H1 (cell line): ENCODE measurements around the gene VAPB. TPM values are rescaled to one million over a fixed set of nuclear protein-coding genes. Genes with fewer than 3 reads are reported as not detected.

Source experiments
- HDAC2 ChIP-seq, 2 experiments: fragments of 300-600 bp in 1 of 2; sonication (generic) in 1 of 2; IDR thresholded peaks; 2 replicates each; pipeline ENCODE4 v1.6.1; 2011 to 2012; ENCODE audit warnings: low read depth in 2 of 2, low read length in 2 of 2, mild to moderate bottlenecking in 2 of 2, moderate library complexity in 2 of 2, borderline replicate concordance in 1 of 2, inconsistent platforms in 1 of 2
- KDM1A ChIP-seq: fragments of 200-600, 300-600 bp; sonication (generic); IDR thresholded peaks from 2 replicates; pipeline ENCODE4 v1.7.1; 2016; ENCODE audit warnings: mild to moderate bottlenecking, low read length, borderline replicate concordance
- RNF2 ChIP-seq: fragments of 200-900, 300-1000 bp; sonication (generic); IDR thresholded peaks from 2 replicates; pipeline ENCODE4 v1.7.1; 2016; ENCODE audit warnings: borderline replicate concordance, low read depth, mild to moderate bottlenecking, antibody characterized with exemption, low read length; ENCODE audit not compliant: poor library complexity, severe bottlenecking; ENCODE audit errors: missing control alignments
- TBP ChIP-seq: IDR thresholded peaks from 2 replicates; pipeline ENCODE4 v1.6.1; 2011; ENCODE audit warnings: low read depth, low read length, improper control_type of control experiment
- TEAD4 ChIP-seq: IDR thresholded peaks from 2 replicates; pipeline ENCODE4 v1.6.1; 2012; ENCODE audit warnings: low read depth, low read length, inconsistent platforms, mixed read lengths
- YY1 ChIP-seq: IDR thresholded peaks from 2 replicates; pipeline ENCODE4 v1.6.1; 2011; ENCODE audit warnings: low read depth, mild to moderate bottlenecking, low read length
- polyA plus RNA-seq, 7 experiments: library from polyadenylated mRNA; depleted of rRNA in 3 of 7; stranded (reverse) in 5 of 7; unstranded in 2 of 7; fragments of >200 nt in 5 of 7; fragments of 200-250 nt in 2 of 7; gene quantifications; 1 replicate in 5 of 7; 2 replicates in 1 of 7; 4 replicates in 1 of 7; pipeline versions ENCODE4 v1.2.1 to v1.2.3, GENCODE V29; 2011 to 2013; ENCODE audit warnings: missing spikeins in 2 of 7, mixed read lengths in 2 of 7
- total RNA-seq: library from RNA; stranded (reverse); fragmentation: NEBNext Ultra II Directional; extraction: Animal tissue kit (Norgen Biotek cat#: 25700); gene quantifications from 2 replicates; pipeline ENCODE4 v1.2.1, GENCODE V29; 2021
- TF ChIP-seq, protein P1 (sequence below): fragments of 300-600 bp; sonication (generic); IDR thresholded peaks from 2 replicates; pipeline ENCODE4 v1.7.1; 2012; ENCODE audit warnings: low read length, moderate library complexity, mild to moderate bottlenecking, inconsistent platforms; ENCODE audit not compliant: insufficient replicate concordance
- TF ChIP-seq, protein P2 (sequence below): IDR thresholded peaks from 2 replicates; pipeline ENCODE4 v1.6.1; 2011; ENCODE audit warnings: low read depth, mild to moderate bottlenecking, low read length; ENCODE audit not compliant: insufficient read depth

Gene VAPB
- total and polyA plus RNA-seq, 2 of the 8 experiments (the other 6 are each of a cell fraction or from before 2014, with no cell fraction given): 24.4 to 62.8 TPM

DNA sequence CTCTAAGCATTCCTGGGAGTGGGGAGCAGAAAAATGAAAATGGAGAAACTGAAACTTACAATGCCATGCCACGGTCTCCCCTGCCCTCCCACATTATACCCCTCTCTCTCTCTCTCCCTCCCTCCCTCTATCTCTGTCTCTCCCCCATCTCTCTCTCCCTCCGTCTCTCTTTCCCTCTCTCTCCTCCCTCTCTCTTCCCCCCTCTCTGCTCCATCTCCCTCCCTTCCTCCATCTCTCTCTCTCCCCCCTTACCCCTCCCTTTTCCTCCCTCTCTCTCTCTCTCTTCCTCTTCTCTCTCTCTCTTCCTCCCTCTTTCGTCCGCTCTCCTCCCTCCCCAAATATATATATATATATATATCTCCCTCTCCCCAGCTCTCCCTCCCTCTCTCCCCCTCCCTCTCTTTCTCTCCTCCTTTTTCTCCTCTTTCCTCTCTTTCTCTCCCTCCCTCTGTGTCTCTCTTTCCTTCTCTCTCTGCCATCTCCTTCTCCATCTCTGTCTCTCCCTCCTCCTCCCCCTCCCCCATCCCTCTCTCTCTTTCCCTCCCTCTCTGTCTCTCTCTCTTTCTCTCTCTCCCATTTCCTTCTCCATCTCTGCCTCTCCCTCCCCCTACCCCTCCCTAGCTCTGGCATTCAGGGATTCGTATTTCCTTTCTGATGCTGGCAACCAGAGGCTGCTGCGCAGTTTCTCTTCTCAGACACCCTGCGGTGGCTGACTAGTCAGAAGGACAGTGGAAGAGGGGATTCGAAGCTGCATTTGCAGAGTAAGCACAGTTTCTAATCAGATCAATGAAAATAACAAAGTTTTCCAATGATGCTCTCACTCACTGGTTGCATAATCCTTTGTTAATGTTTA lies 13.9 kb upstream of the VAPB start (continued):
- TF ChIP-seq, protein P1, sequence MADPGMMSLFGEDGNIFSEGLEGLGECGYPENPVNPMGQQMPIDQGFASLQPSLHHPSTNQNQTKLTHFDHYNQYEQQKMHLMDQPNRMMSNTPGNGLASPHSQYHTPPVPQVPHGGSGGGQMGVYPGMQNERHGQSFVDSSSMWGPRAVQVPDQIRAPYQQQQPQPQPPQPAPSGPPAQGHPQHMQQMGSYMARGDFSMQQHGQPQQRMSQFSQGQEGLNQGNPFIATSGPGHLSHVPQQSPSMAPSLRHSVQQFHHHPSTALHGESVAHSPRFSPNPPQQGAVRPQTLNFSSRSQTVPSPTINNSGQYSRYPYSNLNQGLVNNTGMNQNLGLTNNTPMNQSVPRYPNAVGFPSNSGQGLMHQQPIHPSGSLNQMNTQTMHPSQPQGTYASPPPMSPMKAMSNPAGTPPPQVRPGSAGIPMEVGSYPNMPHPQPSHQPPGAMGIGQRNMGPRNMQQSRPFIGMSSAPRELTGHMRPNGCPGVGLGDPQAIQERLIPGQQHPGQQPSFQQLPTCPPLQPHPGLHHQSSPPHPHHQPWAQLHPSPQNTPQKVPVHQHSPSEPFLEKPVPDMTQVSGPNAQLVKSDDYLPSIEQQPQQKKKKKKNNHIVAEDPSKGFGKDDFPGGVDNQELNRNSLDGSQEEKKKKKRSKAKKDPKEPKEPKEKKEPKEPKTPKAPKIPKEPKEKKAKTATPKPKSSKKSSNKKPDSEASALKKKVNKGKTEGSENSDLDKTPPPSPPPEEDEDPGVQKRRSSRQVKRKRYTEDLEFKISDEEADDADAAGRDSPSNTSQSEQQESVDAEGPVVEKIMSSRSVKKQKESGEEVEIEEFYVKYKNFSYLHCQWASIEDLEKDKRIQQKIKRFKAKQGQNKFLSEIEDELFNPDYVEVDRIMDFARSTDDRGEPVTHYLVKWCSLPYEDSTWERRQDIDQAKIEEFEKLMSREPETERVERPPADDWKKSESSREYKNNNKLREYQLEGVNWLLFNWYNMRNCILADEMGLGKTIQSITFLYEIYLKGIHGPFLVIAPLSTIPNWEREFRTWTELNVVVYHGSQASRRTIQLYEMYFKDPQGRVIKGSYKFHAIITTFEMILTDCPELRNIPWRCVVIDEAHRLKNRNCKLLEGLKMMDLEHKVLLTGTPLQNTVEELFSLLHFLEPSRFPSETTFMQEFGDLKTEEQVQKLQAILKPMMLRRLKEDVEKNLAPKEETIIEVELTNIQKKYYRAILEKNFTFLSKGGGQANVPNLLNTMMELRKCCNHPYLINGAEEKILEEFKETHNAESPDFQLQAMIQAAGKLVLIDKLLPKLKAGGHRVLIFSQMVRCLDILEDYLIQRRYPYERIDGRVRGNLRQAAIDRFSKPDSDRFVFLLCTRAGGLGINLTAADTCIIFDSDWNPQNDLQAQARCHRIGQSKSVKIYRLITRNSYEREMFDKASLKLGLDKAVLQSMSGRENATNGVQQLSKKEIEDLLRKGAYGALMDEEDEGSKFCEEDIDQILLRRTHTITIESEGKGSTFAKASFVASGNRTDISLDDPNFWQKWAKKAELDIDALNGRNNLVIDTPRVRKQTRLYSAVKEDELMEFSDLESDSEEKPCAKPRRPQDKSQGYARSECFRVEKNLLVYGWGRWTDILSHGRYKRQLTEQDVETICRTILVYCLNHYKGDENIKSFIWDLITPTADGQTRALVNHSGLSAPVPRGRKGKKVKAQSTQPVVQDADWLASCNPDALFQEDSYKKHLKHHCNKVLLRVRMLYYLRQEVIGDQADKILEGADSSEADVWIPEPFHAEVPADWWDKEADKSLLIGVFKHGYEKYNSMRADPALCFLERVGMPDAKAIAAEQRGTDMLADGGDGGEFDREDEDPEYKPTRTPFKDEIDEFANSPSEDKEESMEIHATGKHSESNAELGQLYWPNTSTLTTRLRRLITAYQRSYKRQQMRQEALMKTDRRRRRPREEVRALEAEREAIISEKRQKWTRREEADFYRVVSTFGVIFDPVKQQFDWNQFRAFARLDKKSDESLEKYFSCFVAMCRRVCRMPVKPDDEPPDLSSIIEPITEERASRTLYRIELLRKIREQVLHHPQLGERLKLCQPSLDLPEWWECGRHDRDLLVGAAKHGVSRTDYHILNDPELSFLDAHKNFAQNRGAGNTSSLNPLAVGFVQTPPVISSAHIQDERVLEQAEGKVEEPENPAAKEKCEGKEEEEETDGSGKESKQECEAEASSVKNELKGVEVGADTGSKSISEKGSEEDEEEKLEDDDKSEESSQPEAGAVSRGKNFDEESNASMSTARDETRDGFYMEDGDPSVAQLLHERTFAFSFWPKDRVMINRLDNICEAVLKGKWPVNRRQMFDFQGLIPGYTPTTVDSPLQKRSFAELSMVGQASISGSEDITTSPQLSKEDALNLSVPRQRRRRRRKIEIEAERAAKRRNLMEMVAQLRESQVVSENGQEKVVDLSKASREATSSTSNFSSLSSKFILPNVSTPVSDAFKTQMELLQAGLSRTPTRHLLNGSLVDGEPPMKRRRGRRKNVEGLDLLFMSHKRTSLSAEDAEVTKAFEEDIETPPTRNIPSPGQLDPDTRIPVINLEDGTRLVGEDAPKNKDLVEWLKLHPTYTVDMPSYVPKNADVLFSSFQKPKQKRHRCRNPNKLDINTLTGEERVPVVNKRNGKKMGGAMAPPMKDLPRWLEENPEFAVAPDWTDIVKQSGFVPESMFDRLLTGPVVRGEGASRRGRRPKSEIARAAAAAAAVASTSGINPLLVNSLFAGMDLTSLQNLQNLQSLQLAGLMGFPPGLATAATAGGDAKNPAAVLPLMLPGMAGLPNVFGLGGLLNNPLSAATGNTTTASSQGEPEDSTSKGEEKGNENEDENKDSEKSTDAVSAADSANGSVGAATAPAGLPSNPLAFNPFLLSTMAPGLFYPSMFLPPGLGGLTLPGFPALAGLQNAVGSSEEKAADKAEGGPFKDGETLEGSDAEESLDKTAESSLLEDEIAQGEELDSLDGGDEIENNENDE: no peak
- TF ChIP-seq TBP (no peak), HDAC2 (IDR thresholded peaks at IDR 0.05; ENCODE audit: borderline replicate concordance in 1 of 2, low read depth in 2 of 2, low read length in 2 of 2) (peak in 1 of 2 experiments; percentile 56; a peak in 1 of 4 replicates), KDM1A (peak; percentile 16; the same call in 1 of the 2 replicates), RNF2 (no peak), YY1 (no peak), TEAD4 (0 out of 2 replicates have a peak, but pooled peaks have one; percentile 11)
- TF ChIP-seq, protein P2, sequence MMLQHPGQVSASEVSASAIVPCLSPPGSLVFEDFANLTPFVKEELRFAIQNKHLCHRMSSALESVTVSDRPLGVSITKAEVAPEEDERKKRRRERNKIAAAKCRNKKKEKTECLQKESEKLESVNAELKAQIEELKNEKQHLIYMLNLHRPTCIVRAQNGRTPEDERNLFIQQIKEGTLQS: no peak
